Measurements from ENCODE around the gene DRC7. TPM values are rescaled to one million over a fixed set of nuclear protein-coding genes. Genes with fewer than 3 reads are reported as not detected.
A peak's percentile ranks its signal among the peaks of the same experiment; 100 is the strongest.

The DRC7 gene
- total RNA-seq, 1 donor from 2014 or later, result 0.04 TPM

- no peak overlapping the region for H3K4me3 ChIP-seq (ENCODE audit: low read depth, low read length)
- H3K27me3 ChIP-seq (ENCODE audit: control insufficient read depth, insufficient read depth, low read length), result peaks cover 17% of the 10 kb centered on the region
- TF ChIP-seq CTCF (IDR thresholded peaks at IDR 0.05; ENCODE audit: insufficient read depth, low read length, poor library complexity, severe bottlenecking), result no peak
- H3K36me3 ChIP-seq (ENCODE audit: control insufficient read depth, insufficient read depth, low read length), result no peaks in the 10 kb centered on the region
- no peak for DNase-seq (ENCODE audit: low read depth)
These were observed 19.4 kb downstream of the DRC7 start for GRCh38 chr16:57714047-57714446.

GRCh38 chr16:57720142-57720575 is 25.6 kb downstream of the DRC7 start:
- peak; percentile 79 for TF ChIP-seq CTCF (IDR thresholded peaks at IDR 0.05; ENCODE audit: insufficient read depth, low read length, poor library complexity, severe bottlenecking)
- H3K36me3 ChIP-seq (ENCODE audit: control insufficient read depth, insufficient read depth, low read length), result no peaks in the 10 kb centered on the region
- no peak for DNase-seq (ENCODE audit: low read depth)
- no peak overlapping the region for H3K4me3 ChIP-seq (ENCODE audit: low read depth, low read length)
- H3K27me3 ChIP-seq (ENCODE audit: control insufficient read depth, insufficient read depth, low read length), result peaks cover 10% of the 10 kb centered on the region

DNA sequence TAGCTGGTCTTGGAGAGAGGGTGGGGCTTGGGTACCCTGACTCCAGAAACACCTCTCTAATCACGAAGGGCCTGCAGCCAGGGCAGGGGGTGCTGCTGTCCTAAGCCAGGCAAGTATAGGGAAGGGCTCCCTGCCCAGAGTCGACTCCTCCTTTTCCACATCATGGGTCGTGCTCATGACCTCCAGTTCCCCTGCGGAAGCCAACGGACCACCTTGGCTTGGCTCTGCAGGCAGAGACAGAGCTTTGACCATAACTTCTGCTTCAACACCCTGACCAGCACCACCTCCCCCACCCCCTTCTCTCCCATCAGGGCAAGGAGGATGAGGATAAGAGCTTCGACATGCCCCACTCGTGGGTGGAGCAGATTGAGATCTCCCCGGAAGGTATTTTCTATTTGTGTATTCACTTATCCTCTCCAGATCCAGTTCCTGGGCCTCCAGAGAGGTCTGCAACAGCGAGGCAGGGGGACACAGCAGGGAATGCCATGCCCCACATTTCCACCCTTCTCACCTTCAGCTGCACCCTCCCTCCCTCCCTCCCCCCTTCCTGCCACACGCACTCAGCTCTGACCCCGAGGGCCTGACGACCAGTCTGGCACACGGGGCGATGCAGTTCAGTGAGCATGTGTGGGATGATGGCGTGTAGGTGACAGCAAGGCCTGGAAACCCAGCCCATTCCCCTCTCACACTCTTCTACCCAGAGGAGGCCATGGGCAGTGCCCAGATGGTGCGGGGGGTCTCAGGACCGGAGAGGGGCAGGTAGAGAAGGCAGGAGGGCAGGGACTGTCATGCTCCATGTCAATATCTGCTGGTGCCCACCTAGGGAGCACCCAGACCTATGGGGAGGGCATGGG is 27.0 kb downstream of the DRC7 start:
- no peak for DNase-seq (ENCODE audit: low read depth)
- Histone ChIP-seq H3K4me3 (ENCODE audit: low read depth, low read length) (no peak overlapping the region), H3K36me3 (ENCODE audit: control insufficient read depth, insufficient read depth, low read length) (no peaks in the 10 kb centered on the region), H3K27me3 (ENCODE audit: control insufficient read depth, insufficient read depth, low read length) (peaks cover 3% of the 10 kb centered on the region)
- TF ChIP-seq CTCF (IDR thresholded peaks at IDR 0.05; ENCODE audit: insufficient read depth, low read length, poor library complexity, severe bottlenecking), result no peak

DNA sequence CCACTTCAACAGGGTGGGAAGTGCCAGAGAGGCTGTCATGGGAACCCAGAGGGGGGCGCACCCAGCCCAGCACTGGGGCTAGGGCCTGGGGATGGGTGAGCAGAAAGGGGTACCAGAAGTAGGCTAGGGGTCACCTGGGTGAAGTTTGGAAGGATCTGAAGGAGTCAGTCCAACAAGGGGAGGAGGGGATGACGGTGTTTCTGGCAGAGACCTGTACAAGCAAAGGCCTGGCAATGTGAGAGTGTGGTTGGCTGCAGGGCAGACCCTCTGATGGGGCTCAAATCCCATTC is 27.5 kb downstream of the DRC7 start:
- Histone ChIP-seq H3K36me3 (ENCODE audit: control insufficient read depth, insufficient read depth, low read length) (no peaks in the 10 kb centered on the region), H3K4me3 (ENCODE audit: low read depth, low read length) (no peak overlapping the region), H3K27me3 (ENCODE audit: control insufficient read depth, insufficient read depth, low read length) (peaks cover 3% of the 10 kb centered on the region)
- TF ChIP-seq CTCF (IDR thresholded peaks at IDR 0.05; ENCODE audit: insufficient read depth, low read length, poor library complexity, severe bottlenecking), result no peak
- no peak for DNase-seq (ENCODE audit: low read depth)

DNA sequence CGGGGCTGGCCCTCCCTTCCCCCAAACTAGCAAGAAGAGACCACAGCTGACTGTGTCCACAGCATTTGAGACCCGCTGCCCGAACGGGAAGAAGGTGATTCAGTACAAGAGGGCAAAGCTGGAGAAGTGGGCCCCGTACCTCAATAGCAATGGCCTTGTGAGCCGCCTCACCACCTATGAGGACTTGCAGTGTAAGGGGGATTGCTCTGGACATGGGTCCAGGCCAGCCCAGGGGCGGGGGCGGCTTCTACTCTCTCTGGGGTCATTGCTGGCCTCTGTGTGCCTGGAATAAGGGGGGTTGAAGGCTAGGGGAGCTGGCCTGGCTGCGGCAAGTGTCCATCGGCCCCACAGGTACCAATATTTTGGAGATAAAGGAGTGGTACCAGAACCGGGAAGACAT is 28.0 kb downstream of the DRC7 start:
- DNase-seq (ENCODE audit: low read depth), result no peak
- Histone ChIP-seq H3K4me3 (ENCODE audit: low read depth, low read length) (no peak overlapping the region), H3K27me3 (ENCODE audit: control insufficient read depth, insufficient read depth, low read length) (peaks cover 3% of the 10 kb centered on the region), H3K36me3 (ENCODE audit: control insufficient read depth, insufficient read depth, low read length) (no peaks in the 10 kb centered on the region)
- TF ChIP-seq CTCF (IDR thresholded peaks at IDR 0.05; ENCODE audit: insufficient read depth, low read length, poor library complexity, severe bottlenecking), result no peak

GRCh38 chr16:57723170-57723569 is 28.6 kb downstream of the DRC7 start:
- TF ChIP-seq CTCF (IDR thresholded peaks at IDR 0.05; ENCODE audit: insufficient read depth, low read length, poor library complexity, severe bottlenecking), result peak; percentile 38
- H3K4me3 ChIP-seq (ENCODE audit: low read depth, low read length), result no peak overlapping the region
- H3K36me3 ChIP-seq (ENCODE audit: control insufficient read depth, insufficient read depth, low read length), result no peaks in the 10 kb centered on the region
- no peak for DNase-seq (ENCODE audit: low read depth)
- no peaks in the 10 kb centered on the region for H3K27me3 ChIP-seq (ENCODE audit: control insufficient read depth, insufficient read depth, low read length)

Data from kidney epithelial cell (primary cell).